NCI-H2107 (cell line): ENCODE data around the gene TSNAXIP1.
"Not testable (repeated sequence)": the region's sequence is repeated elsewhere in the genome, so short reads cannot be mapped to it uniquely, and the experiment has no call there.

Experiments used
- DNase-seq: peaks from one replicate; lab custom pipeline; 2025; lab: John Stamatoyannopoulos, UW

The TSNAXIP1 gene

DNA sequence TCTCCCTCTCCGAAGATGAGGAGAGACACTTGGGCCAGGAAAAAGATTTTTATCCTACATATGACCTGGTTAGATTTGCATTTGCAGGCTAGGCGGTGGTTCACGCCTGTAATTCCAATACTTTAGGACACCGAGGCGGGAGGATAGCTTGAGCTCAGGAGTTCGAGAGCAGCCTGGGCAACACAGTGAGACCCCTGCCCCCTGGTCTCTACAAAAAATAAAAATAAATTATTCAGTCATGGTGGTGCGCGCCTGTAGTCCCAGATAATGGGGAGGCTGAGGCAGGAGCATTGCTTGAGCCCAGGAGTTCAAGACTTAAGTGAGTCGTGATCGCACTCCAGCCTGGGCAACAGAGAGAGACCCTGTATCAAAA lies 27.5 kb downstream of the TSNAXIP1 start:
- DNase-seq, result no peak

DNA sequence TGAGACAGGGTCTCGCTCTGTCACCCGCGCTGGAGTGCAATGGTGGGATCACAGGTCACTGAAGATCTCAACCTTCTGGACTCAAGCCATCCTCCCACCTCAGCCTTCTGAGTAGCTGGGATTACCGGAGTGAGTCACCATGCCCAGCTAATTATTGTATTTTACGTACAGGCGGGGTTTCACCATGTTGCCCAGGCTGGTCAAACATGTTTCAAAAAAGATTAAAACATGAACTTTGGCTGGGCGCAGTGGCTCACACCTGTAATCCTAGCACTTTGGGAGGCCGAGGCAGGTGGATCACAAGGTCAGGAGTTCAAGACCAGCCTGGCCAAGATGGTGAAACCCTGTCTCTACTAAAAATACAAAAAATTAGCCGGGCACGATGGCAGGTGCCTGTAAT lies 30.5 kb downstream of the TSNAXIP1 start:
- DNase-seq, result not testable (repeated sequence)

DNA sequence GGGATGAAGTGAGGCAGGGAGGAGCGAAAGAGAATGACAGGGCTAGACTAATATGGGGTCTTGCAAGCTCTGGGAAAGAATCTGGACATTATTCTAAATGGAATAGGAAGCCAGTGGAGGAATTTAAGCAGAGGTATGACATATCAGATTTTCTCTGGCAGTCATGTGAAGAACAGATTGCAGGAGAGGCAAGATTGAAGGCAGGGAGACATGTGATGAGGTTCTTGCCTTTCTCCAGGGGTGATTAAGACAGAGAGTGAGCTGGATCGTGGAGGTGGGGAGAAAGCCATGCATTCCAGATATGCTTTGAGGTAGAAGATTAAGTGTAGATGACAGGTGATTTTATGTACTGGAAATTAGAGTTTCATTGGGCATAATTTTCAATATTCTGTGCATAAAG lies 31.1 kb downstream of the TSNAXIP1 start:
- DNase-seq, result no peak

DNA sequence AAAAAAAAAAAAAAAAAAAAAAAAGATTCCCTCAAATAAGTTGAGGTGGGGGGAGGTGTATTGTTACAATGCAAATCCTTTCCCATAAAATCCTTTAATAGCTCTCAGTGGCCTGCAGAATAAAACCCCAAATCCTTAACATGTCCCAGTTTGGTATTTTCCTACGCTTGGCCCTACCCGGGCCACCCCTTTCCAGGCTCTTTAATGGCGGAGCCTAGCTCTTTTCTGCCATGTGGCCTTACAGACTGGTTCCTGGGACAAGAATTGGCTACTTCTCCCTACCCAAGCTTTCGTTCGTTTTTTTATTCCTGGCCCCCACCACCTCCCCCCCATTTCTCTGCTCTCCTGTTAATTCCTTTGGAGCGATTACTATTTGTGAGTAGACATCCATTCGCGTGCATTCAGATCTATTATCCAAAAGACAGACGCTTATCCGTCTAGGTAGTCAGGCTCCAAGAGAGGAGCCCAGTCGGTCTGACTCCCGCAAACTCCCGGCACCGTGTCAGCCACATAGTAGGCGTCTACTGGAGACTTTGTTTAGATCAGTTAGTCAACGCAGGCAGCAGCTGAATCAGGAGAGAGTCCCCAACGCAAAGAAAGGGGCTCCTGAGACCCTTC lies 34.6 kb downstream of the TSNAXIP1 start:
- no peak for DNase-seq

DNA sequence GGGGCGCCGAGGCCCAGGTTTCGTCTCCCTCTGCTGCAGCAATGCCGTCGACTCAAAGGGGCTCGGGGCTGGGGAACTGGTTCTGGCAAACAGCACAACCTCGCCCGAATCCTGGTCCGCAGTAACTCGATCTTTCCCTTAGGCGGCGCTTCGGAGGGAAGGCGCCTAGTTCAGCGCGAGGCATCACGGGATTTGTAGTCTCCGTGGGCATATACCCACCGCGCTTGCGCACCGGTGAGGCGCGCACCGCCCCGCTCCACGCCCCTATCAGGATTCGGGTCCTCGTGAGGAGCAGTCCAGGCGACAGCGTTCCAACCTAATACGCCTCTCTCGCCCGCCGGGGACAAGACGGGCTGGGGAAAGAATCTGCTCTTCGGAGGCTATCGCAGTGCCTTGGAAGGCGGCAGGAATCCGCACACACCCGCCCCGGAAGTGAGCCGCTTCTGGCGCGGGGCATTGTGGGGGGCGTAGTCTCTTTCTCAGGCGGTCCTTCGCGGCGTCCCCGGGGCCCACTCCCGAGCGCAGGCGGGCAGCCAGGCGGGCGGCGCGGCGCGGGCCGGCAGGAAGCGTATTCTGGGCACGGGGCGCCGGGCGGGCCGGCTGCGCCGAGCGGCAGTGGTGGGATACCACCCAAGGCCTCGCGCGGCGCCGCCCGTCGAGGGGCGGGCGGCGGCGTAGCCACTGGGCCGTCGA lies 35.3 kb downstream of the TSNAXIP1 start, which contains the start of gene THAP11:
Gene THAP11, plus strand, starts transcription at position 505 of the 693 bp plus-strand sequence. CDS start 235 bp downstream, outside the sequence.
- peak; percentile 92 for DNase-seq

DNA sequence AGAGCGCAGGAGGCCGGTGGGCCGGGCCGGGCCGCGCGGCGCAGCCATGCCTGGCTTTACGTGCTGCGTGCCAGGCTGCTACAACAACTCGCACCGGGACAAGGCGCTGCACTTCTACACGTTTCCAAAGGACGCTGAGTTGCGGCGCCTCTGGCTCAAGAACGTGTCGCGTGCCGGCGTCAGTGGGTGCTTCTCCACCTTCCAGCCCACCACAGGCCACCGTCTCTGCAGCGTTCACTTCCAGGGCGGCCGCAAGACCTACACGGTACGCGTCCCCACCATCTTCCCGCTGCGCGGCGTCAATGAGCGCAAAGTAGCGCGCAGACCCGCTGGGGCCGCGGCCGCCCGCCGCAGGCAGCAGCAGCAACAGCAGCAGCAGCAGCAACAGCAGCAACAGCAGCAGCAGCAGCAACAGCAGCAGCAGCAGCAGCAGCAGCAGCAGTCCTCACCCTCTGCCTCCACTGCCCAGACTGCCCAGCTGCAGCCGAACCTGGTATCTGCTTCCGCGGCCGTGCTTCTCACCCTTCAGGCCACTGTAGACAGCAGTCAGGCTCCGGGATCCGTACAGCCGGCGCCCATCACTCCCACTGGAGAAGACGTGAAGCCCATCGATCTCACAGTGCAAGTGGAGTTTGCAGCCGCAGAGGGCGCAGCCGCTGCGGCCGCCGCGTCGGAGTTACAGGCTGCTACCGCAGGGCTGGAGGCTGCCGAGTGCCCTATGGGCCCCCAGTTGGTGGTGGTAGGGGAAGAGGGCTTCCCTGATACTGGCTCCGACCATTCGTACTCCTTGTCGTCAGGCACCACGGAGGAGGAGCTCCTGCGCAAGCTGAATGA lies 36.0 kb downstream of the TSNAXIP1 start:
- no peak for DNase-seq

DNA sequence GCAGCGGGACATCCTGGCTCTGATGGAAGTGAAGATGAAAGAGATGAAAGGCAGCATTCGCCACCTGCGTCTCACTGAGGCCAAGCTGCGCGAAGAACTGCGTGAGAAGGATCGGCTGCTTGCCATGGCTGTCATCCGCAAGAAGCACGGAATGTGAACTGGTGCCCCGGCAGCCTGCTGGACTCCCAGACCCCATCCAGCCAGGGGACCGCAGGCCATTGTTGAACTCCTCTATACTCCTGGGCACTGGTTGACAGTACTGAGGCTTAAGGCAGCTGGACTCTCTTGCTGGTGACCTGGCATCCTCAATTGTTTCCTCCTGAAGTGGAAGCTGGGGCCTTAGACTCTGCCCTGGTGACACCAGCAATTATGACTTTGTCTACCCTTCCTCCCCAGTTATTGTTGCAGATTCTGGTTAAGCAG lies 36.7 kb downstream of the TSNAXIP1 start:
- DNase-seq, result no peak

DNA sequence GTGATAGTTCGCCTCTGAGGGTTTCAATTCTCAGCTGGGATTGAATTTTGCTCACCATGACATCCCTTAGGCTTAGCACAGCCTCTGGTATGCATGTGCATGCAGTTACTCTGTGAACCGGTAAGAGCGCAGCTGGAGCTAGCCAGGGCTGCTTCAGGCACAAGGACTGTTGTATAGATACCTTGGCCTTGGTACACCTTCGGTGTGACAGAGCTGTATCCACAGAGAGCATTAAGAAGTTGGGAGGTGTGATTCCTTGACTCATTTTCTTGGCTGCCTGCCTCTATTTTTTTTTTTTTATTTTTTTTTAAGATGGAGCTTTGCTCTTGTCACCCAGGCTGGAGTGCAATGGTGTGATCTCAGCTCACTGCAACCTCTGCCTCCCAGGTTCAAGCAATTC lies 37.8 kb downstream of the TSNAXIP1 start:
- DNase-seq, result no peak

DNA sequence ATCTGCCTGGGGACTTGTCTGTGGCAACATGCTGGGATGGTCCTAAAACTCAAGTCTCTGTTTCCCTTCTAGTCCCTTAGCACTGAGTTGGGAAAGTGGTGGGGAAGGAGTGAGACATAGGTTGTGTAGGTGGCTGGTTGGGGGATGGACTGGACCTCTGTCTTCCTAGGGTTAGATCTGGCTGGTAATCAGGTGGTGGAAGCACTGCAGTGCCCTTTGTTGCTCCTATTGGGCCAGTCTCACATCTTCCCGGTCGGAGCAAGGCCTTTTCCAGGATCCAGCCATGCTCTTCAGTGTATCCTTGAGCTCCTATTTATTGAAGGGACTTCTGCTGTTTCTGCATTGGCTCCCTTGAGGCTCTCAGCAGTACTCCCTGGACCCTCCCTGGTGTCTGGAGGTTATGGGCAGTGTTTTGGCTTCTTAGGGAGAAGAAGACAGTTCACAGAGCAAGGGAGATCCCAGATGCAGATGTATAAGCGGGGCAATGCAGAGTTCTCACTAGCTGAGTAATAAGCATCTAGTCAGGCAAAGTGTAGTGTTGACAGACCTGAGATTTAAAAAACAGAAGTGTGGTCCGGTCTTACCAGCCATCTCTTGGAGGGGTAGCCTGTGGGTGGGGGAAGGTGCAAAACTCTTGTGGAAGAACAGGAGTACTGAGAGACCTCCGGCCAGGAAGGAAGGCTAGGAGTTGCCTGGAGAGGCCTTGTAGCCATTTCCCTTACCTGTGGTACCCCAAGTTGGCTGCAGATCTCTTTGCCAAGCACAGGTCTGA lies 38.8 kb downstream of the TSNAXIP1 start:
- no peak for DNase-seq

DNA sequence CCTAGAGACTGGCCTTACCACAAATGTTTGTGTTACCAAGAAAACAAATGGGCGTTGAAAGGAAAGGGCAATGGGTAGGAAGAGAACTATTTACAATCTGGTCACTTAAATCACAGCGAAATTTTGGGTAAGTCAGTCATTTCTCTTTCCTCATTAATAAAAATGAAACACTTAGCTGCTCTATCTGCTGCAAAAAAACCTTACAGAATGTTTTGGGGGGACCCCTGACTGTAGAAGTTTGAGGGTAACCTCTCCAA lies 39.3 kb downstream of the TSNAXIP1 start:
- no peak for DNase-seq

DNA sequence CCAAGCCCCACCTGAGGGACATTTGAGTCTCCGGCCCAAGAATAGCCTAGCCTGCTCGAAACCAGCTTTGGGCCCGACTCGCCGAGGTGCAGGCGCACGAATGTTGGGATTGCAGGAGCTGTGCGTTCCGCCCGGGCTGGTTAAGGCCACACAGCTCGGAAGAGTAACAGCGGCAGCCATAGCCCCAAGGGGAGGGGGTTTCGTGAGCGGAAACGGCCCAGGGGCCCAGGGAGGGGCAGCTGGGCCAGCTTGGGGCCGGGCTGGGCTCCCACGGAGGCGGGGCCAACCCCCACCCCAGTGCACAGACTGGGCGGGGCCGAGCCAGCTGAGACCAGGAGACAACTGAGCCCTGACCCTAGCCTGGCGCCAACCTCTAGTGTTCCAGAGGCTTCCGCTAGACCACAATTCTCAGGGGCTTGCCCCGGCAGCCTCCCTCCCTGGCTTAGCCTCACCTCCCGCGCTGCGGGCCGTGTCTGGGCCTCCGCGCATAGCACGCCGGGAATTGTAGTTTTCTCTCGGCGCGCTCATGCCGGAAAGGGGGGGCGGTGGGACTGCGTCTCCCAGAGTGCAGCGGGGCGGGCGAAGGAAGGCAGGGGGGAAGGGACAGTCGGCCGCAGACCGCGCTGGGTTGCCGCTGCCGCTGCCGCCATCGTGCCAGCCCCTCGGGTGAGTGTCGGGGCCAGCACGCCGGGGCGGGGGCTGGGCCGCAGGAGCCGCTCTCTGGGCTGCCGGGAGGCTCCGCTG lies 39.8 kb downstream of the TSNAXIP1 start, which contains the start of gene NUTF2:
Gene NUTF2, plus strand, starts transcription at position 614 of the 744 bp plus-strand sequence. CDS start 18,198 bp downstream, outside the sequence.
- peak; percentile 87 for DNase-seq

DNA sequence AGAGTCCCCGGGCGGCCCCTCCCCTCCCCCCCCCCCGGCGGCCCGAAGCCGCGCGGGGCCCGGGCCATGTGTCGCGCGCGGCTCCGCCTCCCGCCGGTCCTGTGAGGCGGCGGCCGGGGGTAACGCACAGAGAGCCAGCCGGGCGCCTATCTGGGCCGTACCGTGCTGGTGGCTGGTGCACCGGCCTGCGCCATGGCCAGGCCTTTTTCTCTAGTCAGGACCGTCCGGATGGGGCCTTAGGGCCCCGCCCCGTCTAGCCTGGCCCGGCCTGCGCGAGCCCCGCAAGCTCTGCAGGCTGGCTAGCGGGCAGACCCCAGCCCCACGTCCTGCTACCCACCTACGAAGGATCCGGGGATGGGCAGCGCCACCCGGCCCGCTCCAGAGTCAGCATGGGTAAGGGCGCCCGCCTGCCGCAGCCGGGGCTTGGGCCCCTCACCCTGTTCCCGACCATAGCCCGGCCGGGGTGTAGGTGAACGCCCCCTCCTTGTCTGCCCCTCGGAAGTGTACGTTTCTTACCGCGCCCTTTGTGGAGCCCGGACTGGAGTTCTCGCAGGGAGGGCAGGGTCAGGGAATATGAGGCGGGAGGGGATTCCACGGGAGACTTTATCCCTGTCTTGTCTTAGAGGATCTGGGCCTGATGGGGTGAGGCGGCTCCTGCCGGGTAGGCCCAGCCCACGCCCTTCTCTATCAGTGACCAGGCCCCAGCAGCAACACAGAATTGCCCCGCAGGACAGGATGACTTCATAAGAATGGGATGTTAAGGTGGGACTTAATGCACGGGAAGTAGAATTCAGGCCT lies 40.6 kb downstream of the TSNAXIP1 start, which contains the start of gene CENPT:
Gene CENPT, minus strand, starts transcription at position 630 of the 798 bp plus-strand sequence. CDS start 13,834 bp downstream, outside the sequence.
- DNase-seq, result no peak

DNA sequence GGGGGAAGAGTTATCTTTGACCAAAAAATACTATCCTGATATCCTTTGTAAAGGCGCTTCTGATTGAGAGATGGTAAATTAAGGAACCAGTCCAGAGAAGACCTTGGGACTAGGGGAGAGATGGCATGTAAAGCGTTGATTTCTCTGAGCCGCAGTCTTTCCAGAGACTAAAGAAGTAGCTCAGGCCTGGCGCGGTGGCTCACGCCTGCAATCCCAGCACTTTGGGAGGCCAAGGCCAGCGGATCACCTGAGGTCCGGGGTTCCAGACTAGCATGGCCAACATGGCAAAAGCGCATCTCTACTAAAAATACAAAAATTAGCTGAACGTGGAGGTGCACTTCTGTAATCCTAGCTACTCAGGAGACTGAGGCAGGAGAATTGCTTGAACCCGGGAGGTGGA lies 41.4 kb downstream of the TSNAXIP1 start:
- DNase-seq, result no peak

DNA sequence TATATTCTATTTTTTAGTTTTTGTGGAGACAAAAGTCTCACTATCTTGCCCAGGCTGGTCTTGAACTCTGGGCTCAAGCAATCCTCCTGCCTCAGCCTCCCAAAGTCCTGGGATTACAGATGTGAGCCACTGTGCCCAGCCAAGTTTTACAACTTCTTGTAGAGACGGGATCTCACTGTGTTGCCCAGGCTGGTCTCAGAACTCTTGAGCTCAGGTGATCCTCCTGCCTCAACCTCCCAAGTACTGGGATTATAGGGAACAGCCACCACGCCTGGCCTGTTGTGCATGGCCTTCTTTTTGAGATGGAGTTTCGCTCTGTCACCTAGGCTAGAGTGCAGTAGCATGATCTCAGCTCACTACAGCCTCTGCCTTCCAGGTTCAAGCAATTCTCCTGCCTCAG lies 47.0 kb downstream of the TSNAXIP1 start:
- no peak for DNase-seq

DNA sequence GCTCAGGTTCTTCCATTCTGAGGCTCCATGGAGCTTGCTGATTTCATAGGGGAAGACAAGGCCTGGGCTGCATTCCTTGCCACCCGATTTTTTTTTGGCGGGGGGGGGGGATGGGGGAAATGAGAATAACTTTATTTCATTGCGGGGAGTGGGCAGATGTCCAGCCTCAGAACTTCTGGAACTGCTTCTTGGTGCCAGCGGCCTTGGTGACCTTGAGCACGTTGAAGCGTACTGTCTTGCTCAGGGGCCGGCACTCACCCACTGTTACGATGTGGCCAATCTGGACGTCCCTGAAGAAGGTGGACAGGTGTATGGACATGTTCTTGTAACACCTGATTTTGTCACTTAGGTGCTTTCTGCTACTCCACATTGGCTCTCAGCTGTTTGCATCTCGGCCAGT lies 49.1 kb downstream of the TSNAXIP1 start:
- no peak for DNase-seq

DNA sequence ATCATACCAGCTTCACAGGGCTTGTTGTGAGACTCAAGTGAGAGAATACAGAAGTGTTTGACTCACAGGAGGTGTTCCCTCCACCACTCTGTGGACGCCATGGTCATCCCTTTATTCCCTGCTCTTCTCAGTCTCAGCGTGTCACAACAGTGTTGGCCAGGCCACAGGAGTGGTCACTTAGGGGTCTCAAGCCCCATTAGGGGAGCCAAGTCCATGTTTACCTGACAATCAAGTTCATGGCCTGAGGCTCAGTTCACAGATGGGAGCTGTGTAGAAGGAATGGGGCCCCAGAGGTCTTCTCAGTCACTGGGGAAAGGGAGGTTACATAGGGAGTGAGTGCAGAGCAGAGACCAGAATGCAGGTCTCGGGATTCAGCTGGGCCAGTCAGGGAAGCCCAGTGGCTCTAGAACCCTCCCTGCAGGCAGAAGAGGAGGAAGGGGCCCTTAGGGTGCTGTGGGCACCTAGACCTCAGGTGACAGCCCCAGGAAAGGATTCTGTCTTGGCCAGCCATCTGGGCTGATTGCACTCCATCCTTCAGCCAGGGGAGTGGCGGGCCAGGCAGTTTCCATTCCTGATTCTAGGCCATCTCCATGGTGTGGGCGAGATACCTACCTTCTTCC lies 50.3 kb downstream of the TSNAXIP1 start:
- DNase-seq, result no peak

DNA sequence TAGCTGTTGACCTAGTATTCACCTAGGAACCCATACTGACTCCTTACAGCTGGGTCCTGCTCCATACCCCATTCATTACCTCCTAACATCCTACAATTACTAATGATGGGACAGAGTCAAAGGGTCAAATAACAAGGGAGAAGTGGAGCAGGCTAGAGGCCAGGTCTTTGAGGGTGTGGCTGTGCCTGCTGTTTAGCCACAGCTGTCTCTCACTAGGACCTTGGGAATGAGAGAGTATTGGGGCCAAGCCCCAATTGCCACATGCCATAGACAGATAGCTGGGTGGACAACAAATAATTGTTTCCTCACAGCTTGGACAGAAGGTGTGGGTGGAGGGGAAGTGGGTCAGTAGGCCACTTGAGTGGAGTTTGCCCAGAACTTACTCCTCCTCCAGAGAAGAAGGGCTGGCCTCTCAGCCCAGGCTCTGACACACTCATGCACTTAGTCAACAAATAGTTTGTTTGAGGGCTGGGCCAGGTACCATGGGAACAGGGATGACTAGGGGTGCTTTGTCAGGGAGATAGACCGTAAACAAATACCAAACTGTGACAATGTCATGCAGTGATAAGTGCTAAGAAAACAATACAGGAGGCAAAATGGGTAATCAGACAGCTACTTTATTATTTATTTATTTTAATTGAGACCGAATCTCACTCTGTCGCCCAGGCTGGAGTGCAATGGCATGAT lies 51.0 kb downstream of the TSNAXIP1 start:
- no peak for DNase-seq

DNA sequence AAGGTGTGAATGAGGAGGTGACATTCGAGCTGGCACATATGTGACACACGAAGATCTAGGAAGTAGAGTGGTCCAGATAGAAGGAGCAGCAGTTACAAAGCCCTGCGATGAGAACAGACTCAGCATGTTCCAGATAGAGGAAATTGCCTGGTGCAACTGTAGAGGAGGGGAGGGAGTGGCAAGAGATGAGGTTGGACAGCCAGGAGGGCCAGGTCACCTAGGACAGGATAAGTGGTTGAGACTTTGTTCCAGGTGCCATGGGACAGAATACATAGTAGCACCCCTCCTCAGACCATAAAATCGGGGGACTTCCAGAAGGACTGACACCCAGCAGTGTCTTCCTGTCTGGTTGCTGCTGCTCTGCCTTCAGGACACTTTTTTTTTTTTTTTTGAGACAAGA lies 51.8 kb downstream of the TSNAXIP1 start:
- DNase-seq, result no peak

DNA sequence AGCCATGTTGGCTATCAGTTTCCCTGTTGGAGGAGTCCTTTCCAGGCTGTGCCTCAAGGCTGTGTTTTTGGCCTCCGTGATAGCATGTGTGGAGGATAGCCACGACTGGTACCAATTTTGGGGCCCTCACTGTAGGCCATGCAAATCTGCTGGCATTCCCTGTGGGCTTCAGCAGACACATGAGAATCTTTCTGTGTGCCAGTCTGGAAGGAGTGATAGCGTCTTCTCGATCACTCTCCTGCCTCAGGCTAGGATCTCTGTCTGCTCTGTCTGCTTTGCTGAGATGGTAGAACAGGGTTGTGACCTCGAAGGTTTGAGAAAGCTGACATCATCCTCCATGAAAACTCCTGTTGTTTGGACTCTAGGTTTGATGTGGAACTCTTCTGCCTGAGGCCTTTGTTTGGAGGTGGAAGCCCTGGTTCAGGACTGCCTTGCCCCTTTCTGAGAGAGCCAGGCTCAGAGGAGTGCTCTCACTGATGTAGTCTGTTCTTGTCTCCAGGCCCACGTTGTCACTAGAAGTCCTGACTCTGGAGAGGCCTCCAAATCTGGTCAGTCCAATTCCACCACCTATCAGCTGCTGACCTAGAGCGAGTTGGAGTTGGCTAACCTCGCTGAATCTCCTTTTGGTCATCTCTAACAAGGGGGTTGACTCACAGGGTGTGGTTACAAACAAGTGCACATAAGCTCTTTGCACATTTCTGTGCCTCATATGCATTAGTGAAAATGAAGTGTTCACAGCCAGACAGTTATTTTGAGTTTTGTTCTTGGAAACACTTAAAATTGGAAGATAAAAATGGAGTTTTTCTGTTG lies 54.1 kb downstream of the TSNAXIP1 start:
- no peak for DNase-seq
